ENCODE results near the gene DHCR7. TPM values are rescaled to one million over a fixed set of nuclear protein-coding genes. Genes with fewer than 3 reads are reported as not detected.

The DHCR7 gene
- total and polyA plus RNA-seq, 2 donors (not counting 1 experiment from before 2014, with no cell fraction given) = 90.8 to 148 TPM

DNA sequence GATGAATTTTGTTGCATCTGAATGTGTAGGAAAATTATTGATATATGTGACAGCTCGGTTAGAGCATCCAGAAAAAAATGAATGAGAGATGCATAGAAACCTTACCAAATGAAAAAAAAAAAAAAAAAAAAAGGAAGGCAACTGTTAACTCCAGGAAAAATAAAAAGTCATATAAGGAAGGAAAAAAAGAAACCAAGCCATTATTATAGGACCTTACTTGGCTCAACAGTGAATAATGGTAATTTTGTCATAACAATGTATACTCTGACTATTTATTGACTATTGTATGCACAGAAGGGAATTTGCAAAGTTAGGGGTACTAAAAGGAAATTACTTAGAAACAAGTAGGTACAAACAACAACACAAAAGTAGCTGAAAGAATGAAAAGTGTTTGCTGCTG, 2.0 kb downstream of the DHCR7 start:
- Histone ChIP-seq H3K9ac (ENCODE audit: insufficient read depth, low read length) (no peak overlapping the region), H2AFZ (ENCODE audit: low read length) (no peak overlapping the region), H3K4me2 (ENCODE audit: extremely low read depth, insufficient read depth, low read length) (no peak overlapping the region), H3K27me3 (ENCODE audit: control insufficient read depth, insufficient read depth, low read length) (no peaks in the 10 kb centered on the region), H3K36me3 (ENCODE audit: control insufficient read depth, insufficient read depth, low read length) (peaks cover 16% of the 10 kb centered on the region), H3K27ac (ENCODE audit: insufficient read depth, low read length) (no peak overlapping the region), H3K4me3 (replicated peaks in 1 of 4; ENCODE audit: control extremely low read depth in 1 of 4, insufficient read depth in 1 of 4, low read depth in 3 of 4, low read length in 4 of 4) (no peak overlapping the region), H4K20me1 (ENCODE audit: control insufficient read depth, extremely low read depth, insufficient read depth, low read length) (no peaks in the 10 kb centered on the region), H3K9me3 (ENCODE audit: control insufficient read depth, insufficient read depth, low read depth, low read length) (no peaks in the 10 kb centered on the region), H3K4me1 (ENCODE audit: control insufficient read depth, extremely low read depth, insufficient read depth, low read length) (peaks cover 6% of the 10 kb centered on the region), H3K79me2 (ENCODE audit: control insufficient read depth, insufficient read depth, low read length) (peaks cover 5% of the 10 kb centered on the region)
- no peak for DNase-seq (ENCODE audit: low read depth in 2 of 2)
- no peak for TF ChIP-seq EZH2 (IDR thresholded peaks at IDR 0.05; ENCODE audit: low read length, missing control alignments)
- TF ChIP-seq, protein P1, sequence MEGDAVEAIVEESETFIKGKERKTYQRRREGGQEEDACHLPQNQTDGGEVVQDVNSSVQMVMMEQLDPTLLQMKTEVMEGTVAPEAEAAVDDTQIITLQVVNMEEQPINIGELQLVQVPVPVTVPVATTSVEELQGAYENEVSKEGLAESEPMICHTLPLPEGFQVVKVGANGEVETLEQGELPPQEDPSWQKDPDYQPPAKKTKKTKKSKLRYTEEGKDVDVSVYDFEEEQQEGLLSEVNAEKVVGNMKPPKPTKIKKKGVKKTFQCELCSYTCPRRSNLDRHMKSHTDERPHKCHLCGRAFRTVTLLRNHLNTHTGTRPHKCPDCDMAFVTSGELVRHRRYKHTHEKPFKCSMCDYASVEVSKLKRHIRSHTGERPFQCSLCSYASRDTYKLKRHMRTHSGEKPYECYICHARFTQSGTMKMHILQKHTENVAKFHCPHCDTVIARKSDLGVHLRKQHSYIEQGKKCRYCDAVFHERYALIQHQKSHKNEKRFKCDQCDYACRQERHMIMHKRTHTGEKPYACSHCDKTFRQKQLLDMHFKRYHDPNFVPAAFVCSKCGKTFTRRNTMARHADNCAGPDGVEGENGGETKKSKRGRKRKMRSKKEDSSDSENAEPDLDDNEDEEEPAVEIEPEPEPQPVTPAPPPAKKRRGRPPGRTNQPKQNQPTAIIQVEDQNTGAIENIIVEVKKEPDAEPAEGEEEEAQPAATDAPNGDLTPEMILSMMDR (conservative IDR thresholded peaks at IDR 0.05 in 1 of 2, IDR thresholded peaks at IDR 0.05 in 1 of 2; ENCODE audit: low read depth in 1 of 2, low read length in 2 of 2) = no peak

DNA sequence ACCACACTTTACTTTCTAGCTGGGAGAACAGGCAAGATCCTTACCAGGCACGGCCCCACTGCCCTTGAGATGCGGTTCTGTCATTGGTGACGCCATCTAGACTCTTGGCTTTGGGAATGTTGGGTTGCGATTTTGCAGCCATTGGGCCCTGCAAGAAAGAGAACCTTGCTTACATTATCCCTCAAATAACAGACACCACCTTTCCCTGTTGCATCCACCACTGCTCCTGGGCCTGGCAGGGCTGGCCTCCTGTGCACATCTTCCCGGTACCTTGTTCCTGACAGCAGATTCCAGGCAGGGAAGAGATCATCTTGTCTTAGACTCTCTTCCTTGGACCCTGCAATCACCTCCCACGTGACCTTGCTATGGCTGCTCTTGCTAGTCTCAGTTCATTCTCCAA, 3.4 kb downstream of the DHCR7 start:
- no peak overlapping the region for H3K9ac ChIP-seq (ENCODE audit: insufficient read depth, low read length)
- peaks cover 6% of the 10 kb centered on the region for H3K4me1 ChIP-seq (ENCODE audit: control insufficient read depth, extremely low read depth, insufficient read depth, low read length)
- H3K4me3 ChIP-seq (replicated peaks in 1 of 4; ENCODE audit: control extremely low read depth in 1 of 4, insufficient read depth in 1 of 4, low read depth in 3 of 4, low read length in 4 of 4) = no peak overlapping the region
- no peak overlapping the region for H3K27ac ChIP-seq (ENCODE audit: insufficient read depth, low read length)
- no peak for TF ChIP-seq EZH2 (IDR thresholded peaks at IDR 0.05; ENCODE audit: low read length, missing control alignments)
- TF ChIP-seq, protein P1 (conservative IDR thresholded peaks at IDR 0.05 in 1 of 2, IDR thresholded peaks at IDR 0.05 in 1 of 2; ENCODE audit: low read depth in 1 of 2, low read length in 2 of 2) = no peak
- H3K9me3 ChIP-seq (ENCODE audit: control insufficient read depth, insufficient read depth, low read depth, low read length) = no peaks in the 10 kb centered on the region
- no peak overlapping the region for H3K4me2 ChIP-seq (ENCODE audit: extremely low read depth, insufficient read depth, low read length)
- peaks cover 5% of the 10 kb centered on the region for H3K79me2 ChIP-seq (ENCODE audit: control insufficient read depth, insufficient read depth, low read length)
- H3K36me3 ChIP-seq (ENCODE audit: control insufficient read depth, insufficient read depth, low read length) = peaks cover 19% of the 10 kb centered on the region
- H2AFZ ChIP-seq (ENCODE audit: low read length) = no peak overlapping the region
- H3K27me3 ChIP-seq (ENCODE audit: control insufficient read depth, insufficient read depth, low read length) = no peaks in the 10 kb centered on the region
- no peaks in the 10 kb centered on the region for H4K20me1 ChIP-seq (ENCODE audit: control insufficient read depth, extremely low read depth, insufficient read depth, low read length)
- DNase-seq (ENCODE audit: low read depth in 2 of 2) = no peak

DNA sequence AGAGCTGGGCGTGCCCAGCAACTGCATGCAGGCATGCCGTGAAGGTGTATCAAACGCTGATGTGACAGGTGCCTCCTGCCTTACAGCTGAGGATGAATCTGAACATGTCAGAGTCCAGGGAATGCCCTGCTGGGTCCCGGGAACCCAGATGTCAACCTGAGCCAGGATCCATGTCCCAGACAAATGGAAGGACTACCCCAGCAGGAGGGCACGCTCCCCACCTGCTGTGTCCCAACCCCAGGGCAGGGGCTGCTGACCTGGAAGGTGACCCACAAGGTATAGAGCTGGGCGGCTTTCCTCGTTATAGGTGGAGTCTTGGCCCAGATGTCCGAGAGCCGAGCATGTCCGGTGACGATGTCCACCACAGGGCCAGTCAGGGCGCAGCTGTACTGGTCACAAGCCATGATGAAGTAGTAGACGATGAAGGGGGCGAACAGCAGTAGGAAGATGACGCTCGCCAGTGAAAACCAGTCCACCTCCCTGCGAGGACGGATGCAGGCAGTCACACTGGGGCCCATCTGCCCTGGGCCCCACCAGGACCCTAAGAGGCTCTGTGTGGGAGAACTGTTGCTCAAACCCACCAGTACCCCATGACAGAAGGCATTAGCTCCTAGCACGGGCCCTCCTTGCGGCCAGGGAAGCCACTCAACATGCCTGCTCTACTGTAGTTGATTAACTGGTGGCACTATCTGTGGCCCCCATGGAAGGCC, 4.3 kb downstream of the DHCR7 start:
- TF ChIP-seq EZH2 (IDR thresholded peaks at IDR 0.05; ENCODE audit: low read length, missing control alignments) = no peak
- TF ChIP-seq, protein P1 (conservative IDR thresholded peaks at IDR 0.05 in 1 of 2, IDR thresholded peaks at IDR 0.05 in 1 of 2; ENCODE audit: low read depth in 1 of 2, low read length in 2 of 2) = no peak
- H3K9ac ChIP-seq (ENCODE audit: insufficient read depth, low read length) = no peak overlapping the region
- no peaks in the 10 kb centered on the region for H4K20me1 ChIP-seq (ENCODE audit: control insufficient read depth, extremely low read depth, insufficient read depth, low read length)
- peaks cover 21% of the 10 kb centered on the region for H3K36me3 ChIP-seq (ENCODE audit: control insufficient read depth, insufficient read depth, low read length)
- no peak overlapping the region for H3K27ac ChIP-seq (ENCODE audit: insufficient read depth, low read length)
- no peaks in the 10 kb centered on the region for H3K9me3 ChIP-seq (ENCODE audit: control insufficient read depth, insufficient read depth, low read depth, low read length)
- H3K4me3 ChIP-seq (replicated peaks in 1 of 4; ENCODE audit: control extremely low read depth in 1 of 4, insufficient read depth in 1 of 4, low read depth in 3 of 4, low read length in 4 of 4) = no peak overlapping the region
- DNase-seq (ENCODE audit: low read depth in 2 of 2) = no peak
- no peak overlapping the region for H3K4me2 ChIP-seq (ENCODE audit: extremely low read depth, insufficient read depth, low read length)
- H3K4me1 ChIP-seq (ENCODE audit: control insufficient read depth, extremely low read depth, insufficient read depth, low read length) = peaks cover 6% of the 10 kb centered on the region
- H3K27me3 ChIP-seq (ENCODE audit: control insufficient read depth, insufficient read depth, low read length) = no peaks in the 10 kb centered on the region
- no peak overlapping the region for H2AFZ ChIP-seq (ENCODE audit: low read length)
- peaks cover 4% of the 10 kb centered on the region for H3K79me2 ChIP-seq (ENCODE audit: control insufficient read depth, insufficient read depth, low read length)

All from fibroblast of lung (primary cell).